IPS-NIHi7 (cell line): ENCODE measurements around the gene KRTAP1-5.
"Not testable (repeated sequence)": the region's sequence is repeated elsewhere in the genome, so short reads cannot be mapped to it uniquely, and the experiment has no call there.

ENCODE experiments used
- DNase-seq: peaks from one replicate; pipeline ENCODE4 v3.0.0; 2012; ENCODE audit warnings: mixed read lengths; ENCODE audit errors: extremely low spot score

Gene KRTAP1-5, protein sequence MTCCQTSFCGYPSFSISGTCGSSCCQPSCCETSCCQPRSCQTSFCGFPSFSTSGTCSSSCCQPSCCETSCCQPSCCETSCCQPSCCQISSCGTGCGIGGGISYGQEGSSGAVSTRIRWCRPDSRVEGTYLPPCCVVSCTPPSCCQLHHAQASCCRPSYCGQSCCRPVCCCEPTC

GRCh38 chr17:41026715-41027471 lies at the start of gene KRTAP1-5:
Gene KRTAP1-5 (minus strand): TSS chr17:41027208. CDS start chr17:41027155, 53 bp downstream.
- no peak for DNase-seq

GRCh38 chr17:41076788-41077187 lies 49.8 kb upstream of the KRTAP1-5 start:
- DNase-seq = no peak

GRCh38 chr17:41073676-41074075 lies 46.7 kb upstream of the KRTAP1-5 start:
- no peak for DNase-seq

- no peak for DNase-seq
These were observed 44.8 kb upstream of the KRTAP1-5 start for GRCh38 chr17:41071606-41072360.

DNA sequence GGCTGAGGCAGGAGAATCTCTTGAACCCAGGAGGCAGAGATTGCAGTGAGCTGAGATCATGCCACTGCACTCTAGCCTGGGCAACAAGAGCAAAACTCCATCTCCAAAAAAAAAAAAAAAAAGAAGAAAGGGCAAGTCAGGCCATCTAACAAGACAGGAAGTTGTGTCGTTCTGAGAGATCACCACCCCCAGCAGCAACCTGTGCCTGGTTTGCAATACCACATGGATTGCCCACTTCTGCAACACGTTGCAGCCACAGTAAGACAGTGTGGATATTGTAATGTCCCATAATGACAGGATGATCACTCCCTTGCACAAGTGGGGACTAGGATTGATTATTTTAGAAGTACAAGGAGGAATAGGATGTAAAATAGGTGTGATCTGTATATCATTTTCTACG lies 42.0 kb upstream of the KRTAP1-5 start:
- no peak for DNase-seq

- no peak for DNase-seq
These were observed 40.3 kb upstream of the KRTAP1-5 start for GRCh38 chr17:41067281-41067680.

- DNase-seq = no peak
These were observed 39.0 kb upstream of the KRTAP1-5 start, which contains the start of gene KRTAP2-4 for GRCh38 chr17:41065829-41066624. Gene KRTAP2-4 (minus strand): TSS chr17:41065879. CDS start chr17:41065845, 34 bp downstream.

DNA sequence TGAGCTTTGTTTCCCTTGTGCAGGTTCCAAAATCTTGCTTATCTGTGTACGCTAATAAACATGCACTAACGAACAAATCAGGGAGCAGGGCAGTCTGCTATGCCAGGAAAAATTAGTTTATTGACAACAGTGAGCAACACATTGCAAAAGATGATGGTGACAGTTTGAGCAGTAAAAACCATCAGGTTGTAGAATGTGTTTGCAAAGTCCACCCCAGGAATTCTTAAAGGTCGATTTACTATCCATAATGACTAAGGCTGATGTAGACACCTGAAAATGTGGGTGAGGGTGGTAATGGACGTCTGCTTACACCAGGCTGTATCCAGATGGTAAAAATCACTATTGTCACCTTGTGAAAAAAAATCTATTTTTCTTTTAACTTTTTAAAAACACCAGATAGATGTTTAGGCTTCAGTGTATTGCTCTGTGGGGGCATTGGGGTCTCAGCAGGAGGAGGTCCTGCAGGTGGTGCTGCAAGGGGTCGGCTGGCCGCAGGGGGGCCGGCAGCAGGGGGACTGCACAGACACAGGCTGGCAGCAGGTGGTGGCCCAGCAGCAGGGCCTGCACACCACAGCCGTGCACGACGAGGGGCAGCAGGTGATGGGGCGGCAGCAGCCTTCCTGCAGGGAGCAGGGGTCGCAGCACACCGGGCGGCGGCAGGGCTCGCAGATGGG lies 38.1 kb upstream of the KRTAP1-5 start:
- not testable (repeated sequence) for DNase-seq

- DNase-seq = no peak
These were observed 37.3 kb upstream of the KRTAP1-5 start for GRCh38 chr17:41064301-41064700.

DNA sequence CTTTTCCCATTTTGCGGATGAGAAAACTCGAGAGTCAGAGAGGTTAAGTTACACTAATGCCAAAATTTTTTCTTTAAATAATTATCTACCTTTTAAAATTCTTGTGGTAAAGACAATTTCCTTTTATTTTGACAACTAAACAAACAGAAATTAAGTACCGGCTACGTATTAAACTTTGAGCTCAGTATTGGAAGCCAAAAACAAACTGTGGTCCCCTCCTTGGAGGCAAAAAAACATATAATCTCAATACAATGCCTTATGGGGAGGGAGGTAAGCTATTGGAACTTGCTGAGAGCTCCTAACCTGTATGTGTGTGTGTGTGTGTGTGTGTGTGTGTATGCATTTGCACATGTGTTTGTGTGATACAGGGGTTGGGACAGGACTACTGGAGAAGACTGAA lies 36.4 kb upstream of the KRTAP1-5 start:
- no peak for DNase-seq

GRCh38 chr17:41061964-41062363 lies 35.0 kb upstream of the KRTAP1-5 start:
- DNase-seq = no peak

DNA sequence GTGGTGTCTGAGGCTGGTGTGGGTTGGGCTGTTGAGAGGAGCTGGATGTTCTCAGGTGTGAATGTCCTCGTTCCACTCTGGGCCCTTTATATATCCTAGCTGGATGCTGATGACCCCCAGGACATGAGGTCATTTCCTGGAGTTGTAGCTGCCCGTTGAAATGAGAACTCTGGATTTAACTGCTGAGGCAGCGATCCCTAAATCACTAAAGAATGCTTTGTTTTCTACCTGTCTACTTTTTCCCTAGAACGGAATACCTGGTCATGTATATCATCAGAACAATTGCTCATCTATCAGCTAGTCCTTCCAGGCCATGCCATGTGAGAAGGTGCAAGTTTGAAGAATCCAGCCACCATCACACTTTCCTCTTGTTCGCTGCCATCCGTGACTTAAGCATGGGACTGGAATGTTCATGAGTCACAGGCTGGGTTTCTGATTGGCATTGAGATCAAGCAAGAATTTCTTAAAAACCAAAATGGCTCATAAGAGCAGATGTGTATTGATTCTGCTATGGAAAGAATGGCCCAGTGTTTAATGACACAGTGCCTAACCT lies 33.1 kb upstream of the KRTAP1-5 start, which contains the start of gene KRTAP2-3:
Gene KRTAP2-3 (minus strand): TSS at position 63 of the 553 bp plus-strand sequence. CDS start 64 bp downstream, outside the sequence.
- no peak for DNase-seq

DNA sequence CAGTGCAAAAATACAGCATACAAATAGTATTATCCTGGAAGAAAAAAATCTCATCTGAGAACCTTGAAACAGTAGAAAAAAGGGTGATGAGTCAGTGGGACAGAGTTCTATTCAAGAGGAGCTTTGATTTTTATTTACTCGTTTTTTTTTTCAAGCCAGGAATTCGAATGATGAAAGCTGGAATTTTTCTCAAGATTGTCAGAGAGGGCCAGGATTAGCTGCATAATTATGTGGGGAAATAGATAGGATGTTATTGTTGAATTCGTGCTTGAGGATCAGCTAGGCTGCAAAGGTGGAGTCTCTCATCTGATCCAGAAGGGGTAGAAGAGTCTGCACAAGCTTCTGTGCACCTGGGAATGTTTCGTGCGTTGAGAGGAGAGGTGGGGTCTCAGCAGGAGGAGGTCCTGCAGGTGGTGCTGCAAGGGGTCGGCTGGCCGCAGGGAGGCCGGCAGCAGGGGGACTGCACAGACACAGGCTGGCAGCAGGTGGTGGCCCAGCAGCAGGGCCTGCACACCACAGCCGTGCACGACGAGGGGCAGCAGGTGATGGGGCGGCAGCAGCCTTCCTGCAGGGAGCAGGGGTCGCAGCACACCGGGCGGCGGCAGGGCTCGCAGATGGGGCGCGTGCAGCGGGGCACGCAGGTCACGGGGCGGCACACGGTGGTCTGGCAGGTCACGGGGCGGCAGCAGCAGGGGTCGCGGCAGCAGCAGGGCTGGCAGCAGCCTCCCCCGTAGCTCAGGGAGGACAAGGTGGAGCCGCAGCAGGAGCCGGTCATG lies 32.5 kb upstream of the KRTAP1-5 start:
- not testable (repeated sequence) for DNase-seq

DNA sequence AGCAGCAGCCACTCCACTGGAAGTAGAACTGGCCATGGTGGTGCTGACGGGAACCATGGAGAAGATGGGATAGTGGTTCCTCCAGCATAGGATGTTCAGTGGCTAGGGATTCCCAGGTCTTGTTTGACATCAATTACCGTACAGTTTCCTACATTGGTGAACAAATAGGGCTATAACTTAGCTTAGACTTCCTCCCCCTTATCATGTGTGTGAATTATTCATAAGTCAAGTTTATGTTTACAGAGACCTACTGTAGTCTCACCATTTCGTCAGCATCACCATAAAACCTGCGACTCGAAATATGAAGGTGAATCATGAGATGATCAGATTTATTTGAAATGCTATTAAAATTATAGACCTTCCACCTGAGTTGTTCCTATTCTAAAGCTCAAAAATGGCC lies 31.7 kb upstream of the KRTAP1-5 start:
- no peak for DNase-seq

DNA sequence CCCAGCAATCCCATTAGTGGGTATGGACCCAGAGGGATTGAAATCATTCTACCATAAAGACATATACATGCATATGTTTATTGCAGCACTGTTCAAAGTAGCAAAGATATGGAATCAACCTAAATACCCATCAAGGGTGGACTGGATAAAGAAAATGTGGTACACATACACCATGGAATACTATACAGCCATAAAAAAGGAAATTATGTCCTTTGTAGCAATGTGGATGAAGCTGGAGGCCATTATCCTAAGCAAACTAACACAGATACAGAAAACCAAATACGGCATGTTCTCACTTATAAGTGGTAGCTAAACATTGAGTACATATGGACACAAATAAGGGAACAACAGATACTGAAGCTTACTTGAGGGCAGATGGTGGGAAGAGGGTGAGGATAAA lies 30.5 kb upstream of the KRTAP1-5 start:
- DNase-seq = no peak

DNA sequence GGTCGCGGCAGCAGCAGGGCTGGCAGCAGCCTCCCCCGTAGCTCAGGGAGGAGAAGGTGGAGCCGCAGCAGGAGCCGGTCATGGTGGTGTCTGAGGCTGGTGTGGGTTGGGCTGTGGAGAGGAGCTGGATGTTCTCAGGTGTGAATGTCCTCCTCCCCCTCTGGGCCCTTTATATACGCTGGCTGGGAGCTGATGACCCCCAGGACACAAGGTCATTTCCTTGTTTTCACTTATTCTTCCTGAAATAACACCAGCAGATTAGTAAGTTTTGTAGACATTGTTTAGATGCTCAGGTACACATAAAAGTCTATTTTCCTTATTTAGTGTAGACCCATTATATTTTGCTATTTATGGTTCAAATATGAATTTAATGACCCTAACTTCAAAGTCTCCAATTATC lies 28.1 kb upstream of the KRTAP1-5 start, which contains the start of gene KRTAP2-2:
Gene KRTAP2-2 (minus strand): TSS at position 101 of the 400 bp plus-strand sequence. CDS start 19 bp downstream, at position 82.
- not testable (repeated sequence) for DNase-seq

DNA sequence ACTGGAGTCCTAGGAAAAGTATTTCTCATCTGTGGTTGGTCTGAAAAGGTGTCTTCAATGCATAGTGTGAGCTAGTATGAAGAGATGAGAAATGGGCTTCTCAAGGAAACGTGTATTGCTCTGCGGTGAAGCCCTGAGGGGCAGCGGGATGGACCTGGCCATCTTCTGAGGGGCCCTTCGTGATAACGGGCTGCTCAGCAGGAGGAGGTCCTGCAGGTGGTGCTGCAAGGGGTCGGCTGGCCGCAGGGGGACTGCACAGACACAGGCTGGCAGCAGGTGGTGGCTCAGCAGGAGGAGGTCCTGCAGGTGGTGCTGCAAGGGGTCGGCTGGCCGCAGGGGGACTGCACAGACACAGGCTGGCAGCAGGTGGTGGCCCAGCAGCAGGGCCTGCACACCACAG lies 27.5 kb upstream of the KRTAP1-5 start:
- DNase-seq = not testable (repeated sequence)

DNA sequence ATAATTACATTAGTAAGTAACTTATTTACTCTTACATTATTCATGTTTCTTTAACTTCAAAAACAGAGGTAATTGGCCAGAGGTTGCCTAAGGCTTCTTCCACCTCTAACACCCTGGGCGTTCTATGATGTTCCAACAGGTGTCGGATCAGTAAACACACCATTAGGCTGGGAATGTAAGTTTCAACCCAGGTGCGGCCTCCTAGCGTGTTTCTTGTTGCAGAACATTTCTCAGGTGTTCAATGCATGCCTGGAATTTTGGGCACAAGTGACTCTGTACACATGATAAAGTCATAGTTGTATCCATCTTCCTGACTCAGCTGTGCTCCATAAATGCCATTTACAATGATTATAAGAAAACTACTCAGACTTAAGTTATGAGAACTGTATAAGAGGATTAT lies 27.0 kb upstream of the KRTAP1-5 start:
- no peak for DNase-seq

- no peak for DNase-seq
These were observed 25.6 kb upstream of the KRTAP1-5 start for GRCh38 chr17:41052566-41052965.

DNA sequence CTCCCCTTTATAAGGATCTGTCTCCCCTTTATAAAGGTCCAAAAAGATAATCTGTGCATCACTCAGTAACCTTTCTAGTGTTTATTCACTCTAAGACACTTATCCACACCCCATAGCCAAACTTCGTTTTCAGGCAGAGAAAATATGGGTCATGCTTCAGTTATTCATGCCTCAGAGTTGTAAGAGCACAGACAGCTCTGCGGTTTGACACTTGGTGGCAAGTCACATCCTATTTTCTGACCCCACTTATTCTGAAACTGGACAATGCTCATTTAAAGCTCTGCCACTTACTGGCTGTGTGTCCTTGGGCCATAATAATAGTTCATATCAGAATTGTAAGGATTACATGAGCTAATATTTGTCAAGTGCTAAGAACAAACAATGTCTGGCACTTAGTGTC lies 22.1 kb upstream of the KRTAP1-5 start:
- no peak for DNase-seq
